GM21619 (cell line): ENCODE data around the gene TBX19.

Experiments
- ATAC-seq: cut with Tn5 transposase; IDR thresholded peaks from one replicate; pipeline ENCODE4 v1.9.1; 2021; ENCODE audit not compliant: unreplicated experiment

TBX19 gene

DNA sequence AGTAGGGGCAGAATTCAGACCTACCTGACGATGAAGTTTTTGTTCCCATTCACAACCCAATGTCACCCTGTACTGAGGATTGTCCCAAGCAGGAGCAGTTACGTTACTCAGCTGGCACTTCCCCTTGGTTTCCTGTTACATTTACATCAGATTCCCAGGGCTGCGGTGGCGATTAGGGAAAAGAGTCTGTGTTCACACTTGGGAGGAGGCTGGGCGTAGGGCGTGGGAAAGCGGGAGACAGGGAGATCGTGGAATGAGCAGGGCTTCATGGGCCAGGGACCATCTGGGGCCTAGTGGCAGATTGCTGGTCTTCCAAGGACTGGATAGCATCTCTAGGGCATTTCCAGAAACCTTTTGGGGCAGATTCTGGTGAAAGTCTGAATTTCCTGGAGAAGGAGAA lies 39.0 kb downstream of the TBX19 start:
- no peak for ATAC-seq

DNA sequence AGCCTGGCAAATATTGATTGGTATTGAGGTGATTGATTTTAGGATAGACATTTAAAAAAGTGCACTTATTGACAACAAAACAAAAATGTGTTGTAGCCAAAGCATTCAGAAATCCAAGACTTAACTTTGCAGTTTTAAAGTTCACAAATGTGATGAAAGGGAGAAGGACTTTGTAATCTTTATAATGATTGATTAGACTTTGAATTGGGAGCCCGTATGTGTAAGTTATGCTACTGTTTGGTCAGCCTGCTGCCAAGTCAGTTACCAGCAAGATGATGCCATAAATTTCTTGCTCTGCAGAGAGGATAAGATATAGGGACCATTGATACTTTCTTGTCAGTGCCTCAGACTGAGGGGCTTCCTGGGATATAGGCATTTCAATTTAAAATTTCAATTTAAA lies 39.5 kb downstream of the TBX19 start:
- no peak for ATAC-seq

DNA sequence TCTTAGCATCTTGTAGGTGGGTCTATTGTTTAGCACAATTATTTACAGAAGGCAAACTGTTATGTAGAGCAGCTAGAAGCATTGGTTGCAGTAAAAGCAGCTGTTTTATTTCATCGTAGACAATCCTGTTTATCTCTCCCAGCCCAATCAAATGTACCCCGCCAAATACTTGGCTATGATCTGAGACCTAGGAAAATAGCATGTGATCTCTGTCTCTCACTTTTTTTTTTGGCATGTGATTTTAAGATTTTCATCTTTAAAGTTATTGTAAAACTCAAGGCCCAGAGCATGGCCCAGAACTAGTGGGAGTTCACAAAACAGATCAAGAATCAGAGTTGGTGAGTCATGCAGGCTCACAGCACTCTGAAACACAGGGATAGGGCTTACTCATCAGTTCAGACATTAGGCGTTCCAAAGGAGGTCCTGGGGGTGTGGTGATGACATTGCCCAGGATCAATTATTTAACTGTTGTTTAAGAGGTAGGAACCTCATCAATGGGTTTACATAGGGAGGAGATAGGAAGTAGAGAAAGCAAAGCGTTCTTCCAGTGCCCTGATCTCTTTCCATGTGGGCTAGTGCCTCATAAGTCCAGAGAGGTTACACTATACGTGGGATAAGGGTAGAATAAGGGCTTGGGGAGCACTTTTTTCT lies 40.2 kb downstream of the TBX19 start:
- ATAC-seq = no peak

DNA sequence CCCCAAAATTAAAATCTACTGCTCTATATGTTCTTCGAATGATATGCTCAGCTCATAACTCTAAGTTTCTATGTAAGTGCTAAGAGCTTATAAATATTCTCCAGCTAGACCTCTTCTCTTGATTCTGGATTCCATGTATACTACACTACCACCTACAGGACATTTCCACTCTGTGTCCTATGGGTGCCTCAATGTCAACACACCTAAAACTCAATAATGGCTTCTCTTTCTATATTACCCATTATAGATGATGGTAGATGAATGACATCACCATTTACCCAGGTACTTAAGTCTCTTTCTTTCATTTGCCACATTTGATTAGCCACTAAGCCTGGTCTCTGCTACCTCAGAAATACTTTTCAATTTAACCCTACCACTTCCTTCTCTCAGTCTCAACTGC lies 41.3 kb downstream of the TBX19 start:
- ATAC-seq = no peak

DNA sequence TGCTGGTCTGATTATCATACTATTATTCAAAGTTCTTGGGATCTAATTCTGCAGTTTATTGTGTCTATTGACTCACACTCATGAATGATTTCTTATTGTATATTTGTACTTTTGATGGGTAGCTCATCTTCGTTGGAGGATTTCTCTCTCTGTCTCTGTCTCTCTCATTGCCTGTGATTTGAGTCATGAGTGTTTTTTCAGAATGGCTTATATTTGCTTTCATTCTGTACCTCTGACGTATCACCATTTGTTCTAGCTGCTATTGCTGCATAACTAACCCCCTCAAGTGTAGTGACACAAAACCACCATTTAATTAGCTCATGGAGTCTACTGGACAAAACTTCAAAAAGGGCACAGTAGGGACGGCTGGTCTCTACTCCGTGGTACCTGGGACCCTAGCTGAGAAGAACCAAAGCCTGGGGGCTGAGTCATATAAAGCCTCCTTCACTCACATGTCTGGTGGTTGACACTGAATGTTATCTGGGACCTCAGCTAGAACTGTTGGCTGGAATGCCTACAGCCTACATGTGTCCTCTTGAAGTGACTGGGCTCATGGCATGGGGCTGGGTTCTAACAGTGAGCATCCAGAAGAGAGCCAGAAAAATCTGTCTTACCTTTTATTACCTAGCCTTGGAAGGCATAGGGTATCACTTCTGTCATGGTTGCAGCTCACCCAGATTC lies 44.2 kb downstream of the TBX19 start:
- no peak for ATAC-seq

DNA sequence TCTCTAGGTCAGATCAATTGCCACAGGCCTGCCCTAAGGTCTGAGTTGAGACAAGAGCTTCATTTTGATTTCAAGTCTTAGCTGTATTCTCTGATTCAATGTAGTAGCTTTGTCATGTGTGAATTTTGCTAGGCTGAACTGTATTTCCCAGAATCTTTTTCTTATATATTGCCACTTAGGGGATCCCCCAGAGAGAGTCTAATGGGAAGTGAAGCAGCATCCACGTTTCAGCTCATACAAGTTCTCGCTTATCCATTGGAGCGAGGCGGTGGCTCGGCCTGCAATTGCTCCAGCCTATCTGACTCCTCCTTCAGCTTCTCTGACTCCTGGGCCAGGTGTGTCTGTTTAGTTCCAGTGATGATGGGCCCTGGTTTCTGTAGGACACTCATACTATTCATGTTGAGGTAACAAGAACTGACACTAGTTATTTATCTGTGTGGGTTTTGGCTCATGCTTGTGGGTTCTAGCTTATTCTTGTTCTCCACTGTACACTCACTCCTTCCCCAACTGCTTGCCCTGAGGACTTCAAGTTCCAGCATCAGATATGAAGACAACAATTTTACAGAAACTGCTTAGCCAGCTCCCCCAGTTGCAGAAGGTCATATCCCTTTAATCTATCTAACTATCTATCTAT lies 48.2 kb downstream of the TBX19 start:
- ATAC-seq = no peak

DNA sequence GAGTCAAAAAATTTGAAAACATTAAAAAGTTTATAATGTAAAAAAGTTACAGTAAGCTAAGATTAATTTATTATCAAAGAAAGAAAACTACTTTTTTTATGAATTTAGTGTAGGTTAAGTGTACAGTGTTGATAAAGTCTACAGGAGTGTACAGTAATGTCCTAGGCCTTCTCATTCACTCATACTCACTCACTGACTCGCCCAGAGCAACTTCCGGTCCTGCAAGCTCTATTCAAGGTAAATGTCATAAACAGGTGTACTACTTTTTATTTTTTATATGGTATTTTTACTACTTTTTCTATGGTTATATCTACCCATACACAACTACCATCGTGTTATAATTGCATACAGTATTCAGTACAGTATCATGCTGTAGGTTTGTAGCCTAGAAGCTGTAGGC lies 49.6 kb downstream of the TBX19 start:
- no peak for ATAC-seq

DNA sequence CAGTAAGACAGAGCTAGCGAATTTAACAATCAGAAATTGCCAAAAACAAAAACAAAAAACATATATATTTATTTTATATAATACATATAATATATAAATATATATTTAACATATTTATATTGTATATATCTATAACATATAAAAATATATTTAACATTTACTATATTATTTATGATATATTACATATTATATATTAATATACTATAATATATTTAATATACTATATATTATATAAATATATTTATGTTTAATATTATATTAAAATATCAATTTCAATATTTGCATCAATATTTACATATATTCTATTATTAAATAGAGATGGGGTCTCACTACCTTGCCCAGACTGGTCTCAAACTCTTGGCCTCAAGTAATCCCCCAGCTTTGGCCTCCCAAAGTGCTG lies 50.9 kb downstream of the TBX19 start:
- ATAC-seq = no peak

DNA sequence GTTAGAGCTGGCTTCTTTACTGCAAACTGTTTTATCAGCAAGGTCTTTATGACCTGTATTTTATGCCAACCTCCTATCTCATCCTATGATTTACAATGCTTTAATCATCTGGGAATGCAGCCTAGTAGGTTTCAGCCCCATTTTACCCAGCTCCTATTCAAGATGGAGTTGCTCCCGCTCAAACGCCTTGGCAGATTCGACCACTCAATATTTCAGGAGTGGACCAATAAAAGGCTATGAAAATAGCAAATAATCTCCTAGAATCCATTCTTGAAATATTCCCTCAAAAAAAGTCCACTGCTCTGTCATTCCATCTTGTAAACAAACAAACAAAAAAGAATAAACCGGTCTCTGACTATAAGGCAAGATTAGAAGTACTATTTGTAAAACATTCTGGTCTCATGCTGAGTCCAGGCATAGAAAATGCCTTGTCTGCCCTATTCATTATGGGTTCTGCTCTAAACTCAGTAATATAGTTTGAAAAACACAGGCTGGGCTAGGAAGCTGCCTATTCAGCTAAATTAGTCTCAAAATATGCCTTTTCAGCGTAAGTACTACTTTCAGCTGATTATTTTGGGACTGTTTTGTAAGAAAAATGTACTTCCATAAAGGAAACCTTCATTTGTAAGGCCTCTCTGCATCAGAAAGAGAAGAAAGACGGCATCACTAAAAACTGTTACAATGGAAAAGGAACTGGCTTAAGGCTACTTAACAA lies 53.0 kb downstream of the TBX19 start:
- ATAC-seq = no peak

DNA sequence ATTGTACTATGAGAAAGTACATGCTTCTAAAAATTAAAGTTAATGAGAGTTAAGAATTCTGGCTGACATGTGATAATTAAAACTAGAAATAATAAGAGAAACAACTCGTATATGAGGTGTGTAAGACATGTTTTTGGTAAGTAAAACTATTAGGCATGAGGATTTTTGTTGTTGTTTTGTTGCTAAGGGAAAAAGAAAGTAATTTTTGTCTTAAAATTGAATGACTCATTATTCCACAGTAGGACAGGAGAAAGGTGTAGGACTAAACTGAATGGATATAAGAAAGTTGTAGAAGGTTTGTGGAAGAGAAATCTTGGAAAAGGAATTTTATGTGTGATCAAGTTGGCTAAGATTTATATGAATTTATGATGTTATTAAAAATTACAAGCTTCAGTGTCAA lies 54.8 kb downstream of the TBX19 start:
- no peak for ATAC-seq

DNA sequence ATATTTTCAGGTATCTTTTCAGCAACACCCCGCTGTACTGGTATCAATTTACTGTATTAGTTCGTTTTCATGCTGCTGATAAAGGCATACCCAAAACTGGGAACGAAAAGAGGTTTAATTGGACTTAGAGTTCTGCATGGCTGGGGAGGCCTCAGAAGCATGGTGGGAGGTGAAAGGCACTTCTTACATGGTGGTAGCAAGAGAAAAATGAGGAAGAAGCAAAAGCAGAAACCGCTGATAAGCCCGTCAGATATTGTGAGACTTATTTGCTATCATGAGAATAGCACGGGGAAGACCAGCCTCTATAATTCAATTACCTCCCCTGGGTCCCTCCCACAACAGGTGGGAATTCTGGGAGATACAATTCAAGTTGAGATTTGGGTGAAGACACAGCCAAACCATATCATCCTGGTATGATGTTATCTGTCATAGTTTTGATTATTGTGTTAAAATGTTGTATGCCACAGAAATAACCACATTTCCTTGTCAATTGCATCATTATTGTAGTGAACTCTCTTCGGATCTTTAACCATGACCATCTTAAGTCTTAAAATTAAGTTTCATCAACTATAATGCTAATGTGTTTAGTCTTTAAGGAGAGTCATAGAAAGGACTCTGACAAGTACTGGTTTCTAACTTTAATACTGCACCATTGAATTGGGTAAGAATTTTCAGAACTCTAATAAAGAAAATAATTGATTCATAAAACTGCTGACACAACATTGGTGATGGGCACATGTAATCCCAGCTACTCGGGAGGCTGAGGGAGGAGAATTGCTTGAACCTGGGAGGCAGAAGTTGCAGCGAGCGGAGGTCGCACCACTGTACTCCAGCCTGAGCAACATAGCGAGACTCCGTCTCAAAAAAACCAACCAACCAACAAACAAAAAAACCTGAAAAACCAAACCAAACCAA lies 58.2 kb downstream of the TBX19 start:
- ATAC-seq = no peak

DNA sequence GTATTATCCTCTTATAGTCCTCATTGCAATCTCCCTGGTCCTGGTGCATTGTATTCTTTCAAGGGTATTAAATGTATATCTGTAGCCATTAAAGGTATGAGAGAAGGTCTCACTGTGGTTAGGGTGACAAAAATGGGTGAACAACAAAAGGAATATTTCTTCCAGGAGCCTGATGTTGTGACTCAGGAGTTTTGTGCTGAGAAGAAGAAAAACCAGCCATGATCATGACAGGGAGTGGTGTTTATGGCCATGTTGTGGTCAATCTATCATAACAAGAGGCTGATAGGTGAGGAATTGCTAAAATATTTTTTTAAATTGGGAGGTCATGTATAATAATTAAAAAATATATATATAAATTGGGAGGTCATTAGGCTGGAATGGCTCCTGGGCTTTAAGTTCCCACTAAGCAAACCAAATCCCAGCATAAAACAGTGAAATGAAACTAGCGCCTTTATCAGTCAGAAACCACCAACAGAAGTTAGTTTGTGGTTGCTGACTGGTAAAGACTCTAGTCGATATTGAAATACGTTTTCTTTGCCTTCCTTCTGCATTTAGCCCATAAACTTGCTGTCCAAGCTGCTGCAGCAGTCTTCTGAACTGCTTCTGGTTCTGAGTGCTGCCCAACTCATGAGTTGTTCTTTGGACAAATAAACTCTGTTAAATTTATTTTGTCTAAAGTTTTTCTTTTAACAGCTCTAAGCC lies 60.3 kb downstream of the TBX19 start:
- no peak for ATAC-seq

DNA sequence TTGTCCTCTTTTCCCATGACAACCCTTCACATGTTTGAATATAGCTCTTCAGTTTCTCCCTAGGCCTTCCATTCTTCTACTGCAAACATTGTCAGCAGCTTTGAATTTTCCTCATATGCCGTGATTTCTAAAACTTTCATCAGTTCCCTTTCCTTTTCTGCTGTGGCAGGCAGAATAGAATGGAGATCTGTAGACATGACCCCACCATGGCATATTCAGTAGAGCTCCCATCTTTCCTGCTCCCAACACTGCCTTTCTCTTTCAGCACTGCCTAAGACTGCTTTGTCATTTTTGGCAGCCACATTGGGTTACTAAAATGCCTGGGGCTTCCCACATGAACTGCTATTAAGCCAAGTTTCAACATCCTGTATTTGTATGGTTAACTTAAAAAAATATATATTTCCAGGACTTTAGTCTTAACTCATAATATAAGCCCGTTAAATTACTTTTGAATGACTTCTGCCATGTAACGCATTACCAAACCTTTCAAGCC lies 60.9 kb downstream of the TBX19 start:
- no peak for ATAC-seq

DNA sequence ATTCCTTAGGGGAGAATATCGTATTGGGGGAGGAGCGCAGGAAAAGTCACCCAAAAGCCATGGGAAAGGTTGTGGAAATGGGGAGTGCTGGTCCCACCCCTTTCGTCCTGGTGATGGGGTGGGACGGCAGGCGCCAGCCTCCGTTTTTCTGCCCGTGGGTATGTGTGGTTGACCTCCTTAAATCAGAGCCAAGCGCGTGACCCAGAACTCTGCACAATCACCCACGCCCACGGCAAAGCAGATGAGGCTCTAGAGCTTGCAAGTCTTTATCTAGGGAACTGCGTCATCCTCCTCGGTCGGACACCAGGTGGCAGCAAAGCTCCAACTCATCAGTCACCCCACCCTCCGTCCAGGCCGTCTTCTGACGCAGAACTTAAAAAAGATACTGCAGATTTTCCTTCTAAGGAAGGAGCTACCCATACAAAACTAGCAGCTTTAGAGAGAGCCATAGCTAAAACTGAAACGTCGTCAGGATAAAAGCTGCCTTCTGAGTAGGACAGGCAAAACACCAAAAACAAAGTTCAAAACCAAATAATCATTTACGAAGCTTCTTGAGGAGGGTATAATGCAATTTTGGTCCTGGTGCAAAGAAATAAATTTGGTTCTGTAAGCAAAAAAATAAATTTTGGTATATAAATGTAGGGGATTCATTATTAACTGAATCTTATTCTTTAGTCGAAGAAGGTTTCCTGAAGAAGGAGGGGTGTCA lies 62.0 kb downstream of the TBX19 start:
- ATAC-seq = peak; percentile 97

DNA sequence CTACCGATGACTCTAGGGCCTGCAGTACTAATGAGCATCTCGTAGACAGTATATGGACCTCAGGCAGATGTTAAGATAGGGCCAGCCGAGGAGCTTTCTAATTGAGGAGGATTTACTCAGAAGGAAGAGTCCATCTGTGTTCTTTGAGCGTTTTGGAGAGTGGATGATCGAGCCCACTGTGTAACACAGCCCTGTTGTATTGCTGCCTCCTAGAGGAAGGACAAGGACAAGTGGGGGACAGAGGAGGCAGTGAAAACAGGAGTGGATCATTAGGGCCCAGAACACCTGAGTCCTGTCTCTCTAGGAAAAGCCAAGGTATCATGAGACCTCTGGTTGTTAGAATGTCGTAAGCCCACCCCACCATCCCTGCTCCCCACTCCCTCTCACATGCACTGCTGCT lies 62.9 kb downstream of the TBX19 start:
- no peak for ATAC-seq

DNA sequence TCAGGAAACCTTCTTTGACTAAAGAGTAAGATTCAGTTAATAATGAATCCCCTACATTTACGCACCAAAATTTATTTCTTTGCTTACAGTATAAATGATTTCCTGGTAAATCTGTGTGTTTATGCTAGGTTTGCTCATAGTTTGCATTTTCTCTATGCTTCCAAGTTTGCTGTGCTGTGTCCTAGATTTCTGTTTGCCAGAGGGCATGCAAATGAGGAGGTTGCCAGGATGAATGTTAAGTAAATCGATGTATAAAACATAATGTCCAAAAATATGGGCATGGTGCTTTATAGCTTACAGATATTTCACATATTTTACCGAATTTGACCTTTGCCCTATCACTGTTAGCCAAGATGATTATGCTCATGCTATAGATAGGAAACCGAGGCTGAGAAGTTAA lies 63.8 kb downstream of the TBX19 start:
- no peak for ATAC-seq

DNA sequence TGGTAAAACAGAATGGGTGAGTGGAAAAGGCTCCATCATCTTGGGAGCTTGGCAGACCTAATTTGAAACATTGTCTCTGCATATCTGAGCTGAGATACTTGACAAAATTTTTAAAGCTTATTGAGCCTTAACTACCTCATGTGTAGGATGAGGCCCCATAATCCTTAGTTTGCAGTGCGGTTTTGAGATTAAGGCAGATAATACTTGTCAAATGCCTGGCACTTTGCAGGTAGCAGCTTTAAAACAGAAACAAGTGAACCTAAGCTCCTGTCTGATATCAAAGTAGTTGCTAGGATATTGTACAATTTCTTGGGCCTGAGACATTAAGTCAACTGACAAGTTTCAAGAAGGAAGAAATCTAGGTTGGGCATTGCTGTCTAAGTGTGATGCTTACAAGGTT lies 65.3 kb downstream of the TBX19 start:
- ATAC-seq = no peak

DNA sequence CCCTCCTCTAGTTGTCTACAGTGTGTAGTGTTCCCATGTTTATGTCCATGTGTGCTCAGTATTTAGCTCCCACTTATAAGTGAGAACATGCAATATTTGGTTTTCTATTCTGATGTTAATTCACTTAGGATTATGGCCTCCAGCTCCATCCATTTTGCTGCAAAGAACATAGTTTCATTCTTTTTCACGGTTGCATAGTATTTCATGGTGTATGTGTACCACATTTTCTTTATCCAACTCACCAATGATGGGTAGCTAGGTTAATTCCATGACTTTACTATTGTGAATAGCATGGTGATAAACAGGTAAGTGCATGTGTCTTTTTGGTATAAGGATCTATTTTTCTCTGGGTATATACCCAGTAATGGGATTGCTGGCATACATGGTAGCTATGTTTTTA lies 67.0 kb downstream of the TBX19 start:
- ATAC-seq = no peak

DNA sequence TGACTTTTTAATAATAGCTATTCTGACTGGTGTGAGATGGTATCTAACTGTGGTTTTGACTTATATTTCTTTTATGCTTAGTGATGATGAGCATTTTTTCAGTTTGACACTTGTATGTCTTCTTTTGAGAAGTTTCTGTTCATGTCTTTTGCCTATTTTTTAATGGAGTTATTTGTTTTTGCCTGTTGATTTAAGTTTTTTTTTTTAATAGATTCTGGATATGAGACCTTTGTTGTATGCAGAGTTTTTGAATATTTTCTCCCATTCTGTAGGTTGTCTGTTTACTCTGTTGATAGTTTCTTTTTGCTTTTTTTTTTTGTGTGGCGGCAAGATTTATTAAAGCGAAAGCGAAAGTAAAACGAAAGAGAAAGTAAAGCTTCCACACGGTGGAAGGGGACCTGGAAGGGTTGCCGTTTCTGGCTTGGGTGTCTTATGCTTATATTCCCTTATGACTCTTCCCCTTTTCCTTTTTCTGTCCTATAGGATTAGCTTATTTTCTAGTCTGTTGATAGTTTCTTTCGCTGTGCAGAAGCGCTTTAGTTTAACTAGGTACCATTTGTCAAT lies 67.6 kb downstream of the TBX19 start:
- ATAC-seq = no peak
